ENCODE data around the gene HLX. TPM values are rescaled to one million over a fixed set of nuclear protein-coding genes. Genes with fewer than 3 reads are reported as not detected.

HLX gene
- total and polyA plus RNA-seq, 10 donors = 6.9 to 36.1 (median 16.3) TPM

Other genes with a start within 250 kb of the HLX start
- 10 to 100 TPM; 26.7 to 80.0 (median 51.5) TPM for gene C1orf115, start 189.1 kb upstream of the HLX start, total RNA-seq
- 10 to 100 TPM; 14.3 to 58.6 (median 15.5) TPM for gene C1orf115, start 189.1 kb upstream of the HLX start, polyA plus RNA-seq
- gene MTARC2, start 131.1 kb upstream of the HLX start, total RNA-seq = 10 to 100 TPM; 14.0 to 27.2 (median 16.3) TPM
- gene MTARC2, start 131.1 kb upstream of the HLX start, polyA plus RNA-seq = 1 to 10 TPM; 4.8 to 8.3 (median 6.1) TPM
- gene MTARC1, start 92.5 kb upstream of the HLX start, total RNA-seq = 10 to 100 TPM in 4 of 7 donors, 1 to 10 TPM in 3; 4.6 to 17.3 (median 10.1) TPM
- 1 to 10 TPM; 3.2 to 6.0 (median 3.4) TPM for gene MTARC1, start 92.5 kb upstream of the HLX start, polyA plus RNA-seq